Activated CD4-positive, alpha-beta memory T cell treated with anti-CD3 and anti-CD28 coated beads, Interleukin-2, amount 10 ng/mL, durations not matched to agents 7 days and 5 days (primary cell): ENCODE measurements around the gene DLX4. TPM values are rescaled to one million over a fixed set of nuclear protein-coding genes. Genes with fewer than 3 reads are reported as not detected.

ENCODE experiments used
- CTCF ChIA-PET: fragments of 350-600 bp; sonication (Branson Sonifier 250); formaldehyde crosslinking; loops from one replicate; lab custom pipeline; 2021; ENCODE audit warnings: antibody characterized with exemption, inconsistent platforms; lab: Charles Lee
- POLR2A ChIA-PET: fragments of 350-600 bp; sonication (Branson Sonifier 250); formaldehyde crosslinking; loops from one replicate; lab custom pipeline; 2021; ENCODE audit warnings: antibody characterized with exemption; lab: Charles Lee
- DNase-seq: peaks from one replicate; pipeline ENCODE4 v3.0.0-alpha.2; 2020
- H3K27ac Mint-ChIP-seq: one replicate; pipeline ENCODE4 v1.8.0; 2021; ENCODE audit warnings: mild to moderate bottlenecking, mixed read lengths
- H3K27me3 Mint-ChIP-seq: one replicate; pipeline ENCODE4 v1.8.0; 2021; ENCODE audit warnings: mixed read lengths
- H3K36me3 Mint-ChIP-seq: one replicate; pipeline ENCODE4 v1.8.0; 2021; ENCODE audit warnings: low read depth, mixed read lengths
- H3K4me1 Mint-ChIP-seq: one replicate; pipeline ENCODE4 v1.8.0; 2021; ENCODE audit warnings: mixed read lengths
- H3K4me3 Mint-ChIP-seq: one replicate; pipeline ENCODE4 v1.8.0; 2021; ENCODE audit warnings: mild to moderate bottlenecking, mixed read lengths
- H3K9me3 Mint-ChIP-seq: one replicate; pipeline ENCODE4 v1.8.0; 2021; ENCODE audit warnings: mixed read lengths
- total RNA-seq, 2 experiments: library from RNA; stranded (reverse); gene quantifications; one replicate each; pipeline ENCODE4 v1.2.3, GENCODE V29; 2021

The DLX4 gene
- total RNA-seq, 2 experiments from 2014 or later: 0.28 TPM

DNA sequence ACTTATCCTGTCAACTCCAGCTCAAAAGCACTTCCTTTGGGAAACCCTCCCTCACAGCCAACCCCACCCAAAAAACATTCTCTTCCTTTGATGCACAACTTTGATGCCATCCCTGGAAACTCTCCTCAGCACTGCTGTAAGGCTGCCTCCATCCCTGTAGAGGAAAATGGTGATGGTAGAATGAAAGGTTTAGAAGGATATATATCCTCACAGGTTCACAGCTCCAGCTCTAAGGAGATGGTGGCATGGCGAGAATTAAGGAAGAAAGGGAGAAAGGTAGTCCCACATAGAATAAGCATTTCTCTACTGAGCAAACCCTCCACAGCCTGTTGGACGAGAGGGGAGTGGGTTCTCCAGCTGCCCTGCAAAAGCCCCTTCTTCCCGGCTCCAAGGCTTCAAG lies 2.2 kb upstream of the DLX4 start:
- POLR2A ChIA-PET: interaction anchor here (0.9 kb wide), 1 partner anchor 11 kb away, joined by 4 read pairs; no protein-coding TSS in a partner anchor
- no peak overlapping the region for H3K27ac Mint-ChIP-seq
- DNase-seq: no peak
- H3K27me3 Mint-ChIP-seq: peaks cover 89% of the 10 kb centered on the region
- H3K36me3 Mint-ChIP-seq: no peaks in the 10 kb centered on the region
- CTCF ChIA-PET: interaction anchor here (1.7 kb wide), 1 partner anchor 30 kb away, joined by 5 read pairs; no protein-coding TSS in a partner anchor
- H3K4me1 Mint-ChIP-seq: peaks cover 44% of the 10 kb centered on the region
- no peaks in the 10 kb centered on the region for H3K9me3 Mint-ChIP-seq
- no peak overlapping the region for H3K4me3 Mint-ChIP-seq

DNA sequence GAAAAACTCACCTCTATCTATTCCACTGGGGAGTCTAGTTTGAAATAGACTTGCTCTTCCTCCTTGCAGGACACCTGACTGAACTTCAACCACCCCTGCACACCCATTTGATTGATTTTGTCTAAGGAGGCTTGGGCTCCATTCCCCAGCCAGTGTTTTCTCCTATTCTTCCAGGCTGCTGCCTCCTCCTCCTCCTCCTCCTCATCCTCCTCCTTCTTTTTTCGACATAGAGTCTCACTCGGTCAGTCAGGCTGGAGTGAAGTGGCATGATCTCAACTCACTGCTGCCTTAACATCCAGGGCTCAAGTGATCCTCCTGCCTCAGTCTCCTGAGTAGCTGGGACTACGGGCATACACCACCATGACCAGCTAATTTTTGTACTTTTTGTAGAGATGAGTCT lies 1.8 kb upstream of the DLX4 start:
- no peak for DNase-seq
- Mint-ChIP-seq H3K9me3 (no peaks in the 10 kb centered on the region), H3K4me3 (no peak overlapping the region), H3K27ac (no peak overlapping the region), H3K36me3 (no peaks in the 10 kb centered on the region), H3K4me1 (peaks cover 44% of the 10 kb centered on the region), H3K27me3 (peaks cover 91% of the 10 kb centered on the region)
- ChIA-PET POLR2A (no interaction called here), CTCF (interaction anchor here (1.7 kb wide), 1 partner anchor 30 kb away, joined by 5 read pairs; no protein-coding TSS in a partner anchor)

DNA sequence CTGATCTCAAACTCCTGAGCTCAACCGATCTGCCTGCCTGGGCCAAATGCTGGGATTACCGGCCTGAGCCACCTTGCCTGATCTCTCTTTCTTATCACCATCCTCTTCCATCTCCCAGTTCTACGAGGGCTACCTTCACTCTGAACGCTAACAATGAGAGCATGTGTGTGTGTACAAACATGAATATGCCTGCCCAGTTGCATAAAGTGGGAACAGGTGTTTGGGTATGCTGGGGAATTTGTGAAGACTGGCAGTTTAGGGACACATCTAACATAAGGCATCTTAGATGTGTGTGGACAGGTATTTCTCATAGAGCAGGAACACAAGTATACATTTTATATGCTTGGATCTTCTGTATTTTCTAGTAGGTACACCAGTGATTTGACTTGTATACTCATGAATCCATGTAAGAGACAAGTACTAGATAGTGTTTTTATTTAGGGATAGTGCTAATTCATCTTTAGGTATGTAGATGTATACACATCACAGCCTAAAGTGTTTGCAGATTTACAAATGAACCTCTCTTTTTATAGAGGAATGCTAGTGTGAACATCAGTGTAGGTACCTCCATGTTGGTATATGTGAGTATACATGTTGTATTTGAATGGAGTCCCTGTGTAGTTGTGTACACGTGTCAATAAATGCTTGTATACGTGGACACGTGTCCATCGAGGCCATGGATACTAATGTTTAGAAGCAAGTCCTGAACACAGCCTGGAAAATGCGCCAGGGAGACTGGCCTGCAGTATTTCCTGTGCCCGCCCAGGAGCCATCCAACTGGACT lies 1.2 kb upstream of the DLX4 start:
- CTCF ChIA-PET: interaction anchor here (1.2 to 1.7 kb wide), 2 partner anchors 29 to 411 kb away, joined by 3 to 5 read pairs; no protein-coding TSS in a partner anchor
- DNase-seq: no peak
- Mint-ChIP-seq H3K4me1 (peaks cover 44% of the 10 kb centered on the region), H3K27ac (no peak overlapping the region), H3K36me3 (no peaks in the 10 kb centered on the region), H3K9me3 (no peaks in the 10 kb centered on the region), H3K27me3 (peaks cover 90% of the 10 kb centered on the region), H3K4me3 (peak overlapping the region; percentile 55)
- POLR2A ChIA-PET: no interaction called here

DNA sequence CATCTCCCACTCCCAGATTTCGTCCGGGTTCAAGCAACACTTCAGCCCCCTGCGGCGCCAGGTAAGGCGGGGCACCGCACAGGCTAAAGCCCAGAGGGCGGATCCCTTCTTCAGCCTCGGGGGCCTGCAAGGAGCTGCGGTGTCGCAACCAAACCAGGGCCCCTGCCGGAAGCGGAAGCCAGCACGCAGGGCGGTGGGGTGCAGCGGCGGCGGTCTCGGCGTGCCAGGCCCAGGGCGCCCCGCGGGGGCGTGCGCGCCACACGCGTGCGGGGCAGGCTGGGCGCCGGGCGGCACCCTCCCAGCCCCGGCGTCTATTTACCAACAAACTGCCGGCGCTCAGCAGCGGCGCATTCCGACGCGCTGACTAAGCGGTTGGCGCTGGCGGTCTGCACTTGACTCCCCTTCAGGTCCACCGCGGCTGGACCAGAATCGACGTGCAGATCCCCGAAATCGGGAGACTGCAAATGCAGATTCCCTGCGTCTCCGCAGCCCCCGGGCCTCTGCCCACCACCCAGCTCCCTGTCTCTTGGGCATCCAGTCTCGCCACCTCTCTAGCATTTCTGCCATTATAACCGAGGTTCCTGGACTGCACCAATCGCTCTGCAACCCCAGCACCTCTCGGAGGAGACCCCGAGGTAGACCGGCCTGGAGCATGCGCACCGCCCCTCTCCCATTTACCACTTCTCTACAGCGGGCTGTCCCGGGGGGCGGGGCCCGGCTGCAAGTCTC lies 421 bp upstream of the DLX4 start:
- peak; percentile 74 for DNase-seq
- H3K4me1 Mint-ChIP-seq: peaks cover 39% of the 10 kb centered on the region
- ChIA-PET POLR2A (interaction anchor here (1.0 kb wide), 1 partner anchor 25 kb away, joined by 3 read pairs; no protein-coding TSS in a partner anchor), CTCF (interaction anchor here (1.2 kb wide), 1 partner anchor 411 kb away, joined by 3 read pairs; no protein-coding TSS in a partner anchor)
- H3K27me3 Mint-ChIP-seq: peaks cover 92% of the 10 kb centered on the region
- peak overlapping the region; percentile 81 for H3K4me3 Mint-ChIP-seq
- H3K36me3 Mint-ChIP-seq: no peaks in the 10 kb centered on the region
- no peak overlapping the region for H3K27ac Mint-ChIP-seq
- H3K9me3 Mint-ChIP-seq: no peaks in the 10 kb centered on the region

DNA sequence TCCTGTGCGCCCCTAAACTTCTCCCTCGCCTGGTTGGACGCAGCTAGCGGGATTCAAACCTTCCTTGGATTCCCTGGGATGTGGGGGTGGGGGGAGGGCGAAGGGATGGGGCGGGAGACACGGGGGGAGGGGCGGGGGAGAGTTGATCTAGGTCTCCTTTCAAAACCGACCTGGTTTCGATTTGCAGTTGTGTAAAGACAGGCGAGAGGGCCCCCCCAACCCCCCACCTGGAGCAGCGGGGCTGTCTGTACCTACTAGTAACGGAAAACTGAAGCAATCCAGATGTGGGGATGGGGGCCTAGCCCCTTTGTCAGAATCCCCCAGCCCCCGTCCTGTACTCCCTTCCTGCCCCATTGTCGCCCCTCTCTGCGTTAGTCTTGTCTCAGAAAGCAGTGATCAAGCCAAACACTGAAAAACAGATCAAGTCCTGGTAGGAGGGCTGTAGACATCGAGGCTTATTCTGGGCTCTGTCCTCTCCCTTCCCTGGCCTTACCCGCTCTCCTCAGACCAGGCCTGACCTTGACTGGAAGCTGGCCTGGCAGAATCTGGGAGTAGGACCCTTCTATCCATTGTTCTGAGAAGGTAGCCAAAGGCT lies 902 bp downstream of the DLX4 start:
- POLR2A ChIA-PET: no interaction called here
- peaks cover 32% of the 10 kb centered on the region for H3K4me1 Mint-ChIP-seq
- CTCF ChIA-PET: interaction anchor here (2.5 kb wide), 1 partner anchor 27 kb away, joined by 12 read pairs; no protein-coding TSS in a partner anchor

DNA sequence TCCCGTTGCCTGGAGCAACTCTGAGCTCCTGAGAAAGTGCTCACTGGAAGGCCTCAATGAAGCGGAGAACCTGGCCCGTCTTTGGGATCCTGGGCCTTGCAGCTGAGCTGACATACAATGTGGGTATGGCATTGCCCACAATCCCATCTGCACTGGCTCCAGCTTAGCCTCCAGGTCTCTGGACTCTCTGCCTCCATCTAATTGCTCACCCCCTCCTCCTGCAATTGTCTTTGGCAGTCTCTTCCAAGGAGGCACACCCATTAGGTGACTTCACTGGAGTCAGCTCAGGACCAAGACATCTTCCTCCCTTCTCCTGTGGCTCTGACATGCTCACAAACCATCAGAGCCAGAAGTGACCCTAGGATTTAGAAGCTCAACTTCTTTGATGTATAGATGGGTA lies 1.5 kb downstream of the DLX4 start:
- Mint-ChIP-seq H3K36me3 (no peaks in the 10 kb centered on the region), H3K27me3 (peaks cover 90% of the 10 kb centered on the region), H3K9me3 (no peaks in the 10 kb centered on the region), H3K4me3 (peak overlapping the region; percentile 26), H3K27ac (no peak overlapping the region), H3K4me1 (peaks cover 29% of the 10 kb centered on the region)
- no peak for DNase-seq
- ChIA-PET CTCF (interaction anchor here (2.5 kb wide), 1 partner anchor 26 kb away, joined by 12 read pairs; no protein-coding TSS in a partner anchor), POLR2A (no interaction called here)

More for the DNA sequence above, 902 bp downstream of the DLX4 start:
- Mint-ChIP-seq H3K27me3 (peaks cover 90% of the 10 kb centered on the region), H3K36me3 (no peaks in the 10 kb centered on the region), H3K27ac (no peak overlapping the region), H3K9me3 (no peaks in the 10 kb centered on the region), H3K4me3 (peak overlapping the region; percentile 81)
- DNase-seq: no peak

DNA sequence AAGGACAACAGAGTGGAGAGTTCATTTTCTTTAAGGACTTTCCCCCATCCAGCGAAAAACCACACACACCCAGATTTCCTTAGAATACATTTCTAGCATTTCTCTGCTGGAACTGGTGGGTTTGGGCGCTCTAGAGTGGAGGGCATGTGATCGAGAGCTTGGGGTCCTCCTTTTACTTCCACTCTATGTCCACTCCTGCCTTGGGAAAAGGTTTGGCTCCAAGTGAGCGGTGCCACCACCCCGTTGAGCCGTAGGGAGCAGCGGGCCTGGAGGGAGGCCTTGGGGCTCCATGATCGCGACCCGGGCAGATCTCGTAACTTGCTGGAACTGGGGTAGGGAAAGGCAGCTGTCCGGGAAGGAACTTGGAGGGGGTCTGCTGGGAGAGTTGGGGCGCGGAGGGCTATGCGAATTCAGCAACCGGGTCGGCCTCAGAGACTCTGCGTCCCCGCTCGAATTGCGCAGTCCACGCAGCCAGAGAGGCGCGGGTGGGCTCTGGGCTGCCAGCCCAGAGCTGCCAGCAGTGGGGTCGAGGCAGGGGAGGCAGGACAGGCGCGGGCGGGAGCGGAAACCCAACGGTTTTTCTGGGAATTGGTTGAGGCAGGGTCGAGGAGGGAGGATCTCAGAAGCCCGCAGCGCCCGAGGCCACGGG lies 2.3 kb downstream of the DLX4 start:
- Mint-ChIP-seq H3K36me3 (no peaks in the 10 kb centered on the region), H3K27me3 (peaks cover 87% of the 10 kb centered on the region), H3K4me1 (peaks cover 27% of the 10 kb centered on the region), H3K27ac (no peak overlapping the region), H3K4me3 (no peak overlapping the region), H3K9me3 (no peaks in the 10 kb centered on the region)
- ChIA-PET POLR2A (no interaction called here), CTCF (interaction anchor here (2.5 kb wide), 1 partner anchor 26 kb away, joined by 12 read pairs; no protein-coding TSS in a partner anchor)
- DNase-seq: no peak

DNA sequence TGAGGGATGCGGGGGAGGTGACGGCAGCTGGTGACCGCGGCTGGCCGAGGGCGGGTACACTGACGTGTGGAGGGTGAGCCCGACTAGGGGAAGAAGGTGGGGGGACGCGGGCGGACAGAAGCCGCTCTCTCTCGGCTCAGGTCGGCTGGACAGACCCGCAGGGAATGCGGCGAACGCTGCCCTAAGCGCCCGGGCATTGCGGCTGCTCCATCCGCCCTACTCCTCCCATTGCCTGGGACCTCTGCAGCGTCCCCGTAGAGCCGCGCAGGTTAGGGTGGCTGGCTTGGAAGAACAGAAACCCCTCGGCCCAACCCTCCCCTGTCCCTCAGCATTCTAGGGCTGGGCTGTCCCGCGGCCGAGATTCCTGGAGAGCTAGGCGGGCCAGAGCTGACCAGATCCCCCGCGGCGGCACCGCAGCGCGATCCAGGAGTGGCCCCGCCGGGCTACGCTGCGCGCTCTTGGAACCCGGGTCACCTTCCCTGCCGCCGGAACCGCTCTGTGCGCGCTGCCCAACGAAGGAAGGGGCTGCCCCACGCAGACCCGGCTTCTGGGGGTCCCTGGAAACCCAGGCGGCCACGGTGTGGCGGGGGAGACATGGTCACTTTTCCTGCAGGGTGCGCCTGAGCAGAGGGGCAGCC lies 3.0 kb downstream of the DLX4 start:
- no peaks in the 10 kb centered on the region for H3K9me3 Mint-ChIP-seq

DNA sequence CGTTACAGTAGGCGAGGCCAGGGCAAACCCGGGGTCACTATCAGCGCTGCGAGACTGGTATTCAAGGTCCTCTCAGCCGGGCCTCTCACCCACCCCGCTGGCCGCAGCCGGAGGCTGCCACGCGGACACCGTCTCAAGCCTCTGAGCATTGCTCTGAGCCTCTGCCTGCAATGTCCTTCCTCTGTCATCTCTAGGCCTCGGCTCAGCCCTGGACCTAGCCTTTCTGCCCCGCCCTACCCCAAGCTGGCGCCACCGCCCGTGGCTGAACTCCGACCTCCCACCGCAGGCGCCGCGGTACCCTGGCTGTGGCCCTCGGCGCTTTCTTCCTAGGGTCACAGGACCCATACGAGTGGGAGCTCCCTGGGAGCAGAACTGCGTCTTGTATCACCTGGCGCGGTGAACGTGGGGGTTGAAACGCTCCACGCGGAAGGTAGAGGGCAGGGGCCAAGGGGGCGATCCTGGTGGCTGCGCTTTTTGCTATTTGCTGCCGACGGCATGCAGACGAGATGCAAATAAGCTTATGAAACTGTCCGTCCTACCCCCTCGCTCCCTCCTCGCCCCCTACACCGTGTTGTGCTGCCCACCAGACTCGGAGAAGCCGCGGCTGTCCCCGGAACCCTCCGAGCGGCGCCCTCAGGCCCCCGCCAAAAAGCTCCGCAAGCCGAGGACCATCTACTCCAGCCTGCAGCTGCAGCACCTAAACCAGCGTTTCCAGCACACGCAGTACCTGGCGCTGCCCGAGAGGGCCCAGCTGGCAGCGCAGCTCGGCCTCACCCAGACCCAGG lies 3.7 kb downstream of the DLX4 start:
- no peaks in the 10 kb centered on the region for H3K36me3 Mint-ChIP-seq
- H3K27ac Mint-ChIP-seq: no peak overlapping the region
- POLR2A ChIA-PET: interaction anchor here (0.6 kb wide), 1 partner anchor 157 kb away, joined by 3 read pairs; the partner anchor contains the start of gene SAMD14
- peaks cover 83% of the 10 kb centered on the region for H3K27me3 Mint-ChIP-seq
- peaks cover 27% of the 10 kb centered on the region for H3K4me1 Mint-ChIP-seq
- DNase-seq: no peak
- no peaks in the 10 kb centered on the region for H3K9me3 Mint-ChIP-seq
- CTCF ChIA-PET: interaction anchor here (1.5 to 2.5 kb wide), 3 partner anchors 20 to 25 kb away, joined by 3 to 15 read pairs (median 12); no protein-coding TSS in a partner anchor
- H3K4me3 Mint-ChIP-seq: no peak overlapping the region

More for the DNA sequence above, 3.0 kb downstream of the DLX4 start:
- Mint-ChIP-seq H3K36me3 (no peaks in the 10 kb centered on the region), H3K27ac (no peak overlapping the region), H3K4me1 (peaks cover 27% of the 10 kb centered on the region), H3K4me3 (no peak overlapping the region), H3K27me3 (peaks cover 84% of the 10 kb centered on the region)
- no peak for DNase-seq
- POLR2A ChIA-PET: no interaction called here
- CTCF ChIA-PET: interaction anchor here (2.5 kb wide), 1 partner anchor 25 kb away, joined by 12 read pairs; no protein-coding TSS in a partner anchor

DNA sequence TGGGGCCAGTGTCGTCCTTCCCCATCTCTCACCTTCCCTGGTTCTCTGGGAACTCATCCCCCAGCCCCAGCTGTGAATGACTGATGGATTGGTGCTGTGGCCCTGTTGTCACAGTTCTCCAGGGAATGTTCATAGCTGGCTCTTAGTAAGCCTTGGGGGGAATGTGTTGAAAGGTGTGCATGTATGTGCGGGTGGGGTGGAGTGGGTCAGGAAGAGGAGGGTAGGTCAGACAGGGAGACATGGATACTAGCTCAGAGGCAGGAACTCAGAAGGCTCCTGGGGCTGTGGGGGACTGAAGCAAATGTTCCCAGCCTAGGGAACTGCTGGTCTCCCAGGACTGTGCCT lies 4.3 kb downstream of the DLX4 start:
- Mint-ChIP-seq H3K4me3 (no peak overlapping the region), H3K9me3 (no peaks in the 10 kb centered on the region), H3K27ac (no peak overlapping the region), H3K4me1 (peaks cover 23% of the 10 kb centered on the region), H3K36me3 (no peaks in the 10 kb centered on the region), H3K27me3 (peaks cover 82% of the 10 kb centered on the region)
- DNase-seq: no peak
- ChIA-PET POLR2A (no interaction called here), CTCF (interaction anchor here (1.5 to 1.9 kb wide), 2 partner anchors 21 to 24 kb away, joined by 3 to 15 read pairs; no protein-coding TSS in a partner anchor)

DNA sequence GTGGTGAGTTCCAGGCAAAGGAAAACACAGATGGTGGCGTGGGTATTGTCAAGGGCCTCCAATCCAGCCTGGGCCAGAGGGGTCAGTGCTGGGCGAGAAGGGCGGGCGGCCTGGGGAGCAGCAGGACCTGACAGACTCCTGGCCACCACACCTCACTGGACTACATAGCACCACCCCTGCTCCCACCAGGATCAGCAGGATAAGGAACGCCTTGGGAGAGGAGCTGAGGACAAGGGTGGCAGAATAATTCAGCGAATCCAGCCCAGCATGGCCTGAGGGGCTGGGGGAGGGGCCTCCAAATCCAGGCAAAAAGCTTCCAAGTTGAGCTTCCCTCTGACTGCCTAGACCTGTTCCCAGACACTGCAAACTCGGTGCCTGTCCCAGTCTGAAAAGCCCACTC lies 6.5 kb downstream of the DLX4 start:
- CTCF ChIA-PET: interaction anchor here (3.7 kb wide), 1 partner anchor 22 kb away, joined by 21 read pairs; no protein-coding TSS in a partner anchor
- Mint-ChIP-seq H3K4me3 (no peak overlapping the region), H3K9me3 (no peaks in the 10 kb centered on the region), H3K4me1 (peaks cover 8% of the 10 kb centered on the region), H3K27me3 (peaks cover 75% of the 10 kb centered on the region), H3K27ac (no peak overlapping the region), H3K36me3 (no peaks in the 10 kb centered on the region)
- DNase-seq: no peak
- POLR2A ChIA-PET: no interaction called here
